Sigmoid colon (tissue), 7 donors: ENCODE data around the gene NFATC1. TPM values are rescaled to one million over a fixed set of nuclear protein-coding genes. Genes with fewer than 3 reads are reported as not detected.

Source experiments
- DNase-seq: peaks from one replicate; pipeline ENCODE4 v3.0.0-alpha.2; 2019
- H3K27ac ChIP-seq, 4 donors: fragments of 200-600 bp; sonication (generic); one replicate each; pipeline ENCODE4 v1.5.1; 2016 to 2019; ENCODE audit warnings: mild to moderate bottlenecking in 1 of 4
- H3K27me3 ChIP-seq, 3 donors: fragments of 200-600 bp; sonication (generic); one replicate each; pipeline ENCODE4 v1.5.1; 2019; ENCODE audit warnings: mild to moderate bottlenecking in 1 of 3
- H3K36me3 ChIP-seq, 4 donors: fragments of 200-600 bp; sonication (generic); one replicate each; pipeline ENCODE4 v1.5.1; 2016 to 2019
- H3K4me1 ChIP-seq, 4 donors: fragments of 200-600 bp; sonication (generic); one replicate each; pipeline ENCODE4 v1.5.1; 2017 to 2019
- H3K4me3 ChIP-seq, 4 donors: fragments of 200-600 bp; sonication (generic); one replicate each; pipeline ENCODE4 v1.5.1; 2017 to 2019; ENCODE audit warnings: mild to moderate bottlenecking in 2 of 4, moderate library complexity in 1 of 4
- H3K9me3 ChIP-seq, 4 donors: fragments of 200-600 bp in 3 of 4; sonication (generic) in 3 of 4; one replicate each; pipeline versions ENCODE4 v1.5.1 to v1.6.1; 2013 to 2019
- CTCF ChIP-seq, 4 experiments: fragments of 450-650 bp in 3 of 4; fragments of 200-600 bp in 1 of 4; IDR thresholded peaks; one replicate each; pipeline ENCODE4 v1.5.1; 2016 to 2019; ENCODE audit warnings: antibody characterized with exemption in 4 of 4, mild to moderate bottlenecking in 3 of 4, moderate library complexity in 2 of 4
- EP300 ChIP-seq, 4 donors: sonication (generic); formaldehyde crosslinking; IDR thresholded peaks; one replicate each; pipeline ENCODE4 v1.6.1; 2017; ENCODE audit warnings: antibody characterized with exemption in 4 of 4
- POLR2A ChIP-seq, 2 donors: fragments of 450-650 bp; IDR thresholded peaks; one replicate each; pipeline ENCODE4 v1.6.1; 2016; ENCODE audit warnings: antibody characterized with exemption in 2 of 2, mild to moderate bottlenecking in 2 of 2, moderate library complexity in 2 of 2
- POLR2AphosphoS5 ChIP-seq, 4 donors: sonication (generic); formaldehyde crosslinking; IDR thresholded peaks; one replicate each; pipeline ENCODE4 v1.6.1; 2017; ENCODE audit warnings: antibody characterized with exemption in 4 of 4
- WGBS, 2 donors: extraction: QIAGEN DNeasy Blood & Tissue Kit; methylation state at CpG; one replicate each; pipeline ENCODE4 v1.1.7; 2013; 5-methylcytosine and 5-hydroxymethylcytosine counted together
- intact Hi-C: fragments of 100-400 bp; cut with DNase I; formaldehyde crosslinking; loops from one replicate; pipeline ENCODE4 v1.15.1; 2023
- polyA plus RNA-seq, 3 donors: library from polyadenylated mRNA; stranded (reverse); fragments of 200-250 nt; gene quantifications; one replicate each; pipeline ENCODE4 v1.2.3, GENCODE V29; 2013
- total RNA-seq, 4 donors: library from RNA; depleted of rRNA; stranded (reverse); fragments of >200 nt; gene quantifications; one replicate each; pipeline ENCODE4 v1.1.0, GENCODE V29; 2016
- donor health status: healthy with polysubstance abuse.
- donor health status: Bipolar disorder and iron deficiency.
- donor health status: healthy.

Gene NFATC1
- total and polyA plus RNA-seq, 7 donors: 1.6 to 13.8 (median 10.7) TPM

- no peak for DNase-seq
- Histone ChIP-seq H3K27ac (peak overlapping the region; percentile 0 to 46 (median 36)), H3K27me3 (no peaks in the 10 kb centered on the region), H3K4me1 (peaks cover 0 to 26% (median 23%) of the 10 kb centered on the region in 4 donors), H3K36me3 (peaks cover 15 to 66% (median 16%) of the 10 kb centered on the region in 4 donors), H3K4me3 (no peak overlapping the region), H3K9me3 (no peaks in the 10 kb centered on the region)
- intact Hi-C loops: no loop called here
- 67 to 80% methylated on average over 32 of the region's 32 CpGs for WGBS, 2 donors
- TF ChIP-seq POLR2A (IDR thresholded peaks at IDR 0.05) (no peak), POLR2AphosphoS5 (IDR thresholded peaks at IDR 0.05) (peak in 1 of 4 donors; percentile 5), EP300 (IDR thresholded peaks at IDR 0.05) (no peak)
These were observed 58.3 kb downstream of the NFATC1 start for GRCh38 chr18:79453816-79454735.

GRCh38 chr18:79455261-79455660 is 59.5 kb downstream of the NFATC1 start:
- no peak for TF ChIP-seq POLR2A (IDR thresholded peaks at IDR 0.05)
- TF ChIP-seq POLR2AphosphoS5 (IDR thresholded peaks at IDR 0.05): no peak
- TF ChIP-seq CTCF (IDR thresholded peaks at IDR 0.05): no peak
- TF ChIP-seq EP300 (IDR thresholded peaks at IDR 0.05): no peak
- Histone ChIP-seq H3K4me3 (no peak overlapping the region), H3K9me3 (no peaks in the 10 kb centered on the region), H3K27me3 (no peaks in the 10 kb centered on the region), H3K36me3 (peaks cover 11 to 60% (median 16%) of the 10 kb centered on the region in 4 donors), H3K27ac (no peak overlapping the region), H3K4me1 (peaks cover 0 to 36% (median 26%) of the 10 kb centered on the region in 4 donors)
- intact Hi-C loops: loop anchor here (5.0 kb wide), 2 partner anchors 53 to 72 kb away; no protein-coding TSS in a partner anchor
- no peak for DNase-seq
- 93 to 95% methylated on average over 26 of the region's 26 CpGs for WGBS, 2 donors

GRCh38 chr18:79456105-79456980 is 60.6 kb downstream of the NFATC1 start:
- no peak overlapping the region for H3K27ac ChIP-seq
- H3K4me1 ChIP-seq: peaks cover 0 to 36% (median 26%) of the 10 kb centered on the region in 4 donors
- WGBS, 2 donors: 95% methylated on average over 37 of the region's 37 CpGs
- peaks cover 3 to 52% (median 9%) of the 10 kb centered on the region in 4 donors for H3K36me3 ChIP-seq
- H3K9me3 ChIP-seq: no peaks in the 10 kb centered on the region
- no peak overlapping the region for H3K4me3 ChIP-seq
- intact Hi-C loops: loop anchor here (5.0 kb wide), 2 partner anchors 54 to 71 kb away; no protein-coding TSS in a partner anchor
- TF ChIP-seq CTCF (IDR thresholded peaks at IDR 0.05): no peak
- no peak for TF ChIP-seq POLR2AphosphoS5 (IDR thresholded peaks at IDR 0.05)
- no peak for TF ChIP-seq EP300 (IDR thresholded peaks at IDR 0.05)
- TF ChIP-seq POLR2A (IDR thresholded peaks at IDR 0.05): no peak
- DNase-seq: no peak
- H3K27me3 ChIP-seq: no peaks in the 10 kb centered on the region

GRCh38 chr18:79457239-79457638 is 61.5 kb downstream of the NFATC1 start:
- peaks cover 0 to 36% (median 26%) of the 10 kb centered on the region in 4 donors for H3K4me1 ChIP-seq
- H3K4me3 ChIP-seq: no peak overlapping the region
- DNase-seq: no peak
- no peaks in the 10 kb centered on the region for H3K9me3 ChIP-seq
- WGBS, 2 donors: 86 to 92% methylated on average over 12 of the region's 12 CpGs
- TF ChIP-seq POLR2AphosphoS5 (IDR thresholded peaks at IDR 0.05) (no peak), CTCF (IDR thresholded peaks at IDR 0.05) (no peak), EP300 (IDR thresholded peaks at IDR 0.05) (no peak), POLR2A (IDR thresholded peaks at IDR 0.05) (no peak)
- H3K36me3 ChIP-seq: peaks cover 0 to 52% (median under 1%) of the 10 kb centered on the region in 4 donors
- H3K27ac ChIP-seq: no peak overlapping the region
- intact Hi-C loops: loop anchor here (5.0 kb wide), 2 partner anchors 55 to 70 kb away; no protein-coding TSS in a partner anchor
- no peaks in the 10 kb centered on the region for H3K27me3 ChIP-seq
